Measurements from ENCODE around the gene KLHL2. TPM values are rescaled to one million over a fixed set of nuclear protein-coding genes. Genes with fewer than 3 reads are reported as not detected.

Gene KLHL2
- total and polyA plus RNA-seq, 9 of the 15 experiments (the other 6 are each of a cell fraction or from before 2014, with no cell fraction given) = 2.5 to 11.3 (median 6.1) TPM

DNA sequence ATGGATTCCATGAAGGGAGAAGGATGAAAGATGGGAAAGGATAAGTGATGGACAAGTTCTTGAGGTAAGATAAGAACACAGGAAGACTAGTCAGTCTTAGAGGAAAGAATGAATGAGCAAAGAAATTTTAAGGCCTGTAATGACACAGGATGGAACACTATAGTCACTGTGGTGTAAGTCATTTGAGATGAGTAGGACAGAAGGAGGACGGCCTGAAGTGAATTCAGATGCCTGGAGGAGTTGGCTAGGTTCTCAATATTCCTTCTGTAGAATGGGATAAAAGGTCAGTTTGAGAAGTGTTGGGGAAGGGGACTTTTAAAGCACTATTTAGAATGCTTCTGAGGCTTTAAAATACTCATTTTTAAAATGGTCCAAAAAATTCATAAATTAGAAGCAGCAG lies 124.0 kb downstream of the KLHL2 start:
- H3K4me3 ChIP-seq = peak overlapping the region; percentile 84
- H3K9me1 ChIP-seq (ENCODE audit: control insufficient read depth, insufficient read depth, low read length) = peaks cover 4% of the 10 kb centered on the region
- peak overlapping the region in 1 of 2 experiments; percentile 74; a peak in 2 of 4 replicates for H3K9ac ChIP-seq (ENCODE audit: insufficient read depth in 1 of 2, low read depth in 2 of 2, low read length in 2 of 2)
- WGBS (ENCODE audit: insufficient coverage, low coverage, missing lambda C conversion rate) = 13% methylated on average over 1 of the region's 1 CpG
- H3K27ac ChIP-seq (ENCODE audit: extremely low read depth, low read depth, low read length) = no peak overlapping the region
- peaks cover 9 to 11% of the 10 kb centered on the region in 2 experiments; a peak in 4 of 5 replicates for H3K4me1 ChIP-seq (replicated peaks in 1 of 2; ENCODE audit: control insufficient read depth in 2 of 2, insufficient read depth in 2 of 2, low read length in 2 of 2)
- no peak overlapping the region for H2AFZ ChIP-seq (ENCODE audit: low read depth, low read length)
- ATAC-seq = no peak
- intact Hi-C loops (cut with micrococcal nuclease) = no loop called here
- peak; percentile 53 for TF ChIP-seq CHD1 (IDR thresholded peaks at IDR 0.05; ENCODE audit: low read length)
- TF ChIP-seq RBM17 (IDR thresholded peaks at IDR 0.05; ENCODE audit: borderline replicate concordance, low read depth, low read length) = no peak
- no peak for TF ChIP-seq PRPF4 (IDR thresholded peaks at IDR 0.05; ENCODE audit: insufficient read depth, low read depth, low read length, poor library complexity, severe bottlenecking)
- TF ChIP-seq, protein P1, sequence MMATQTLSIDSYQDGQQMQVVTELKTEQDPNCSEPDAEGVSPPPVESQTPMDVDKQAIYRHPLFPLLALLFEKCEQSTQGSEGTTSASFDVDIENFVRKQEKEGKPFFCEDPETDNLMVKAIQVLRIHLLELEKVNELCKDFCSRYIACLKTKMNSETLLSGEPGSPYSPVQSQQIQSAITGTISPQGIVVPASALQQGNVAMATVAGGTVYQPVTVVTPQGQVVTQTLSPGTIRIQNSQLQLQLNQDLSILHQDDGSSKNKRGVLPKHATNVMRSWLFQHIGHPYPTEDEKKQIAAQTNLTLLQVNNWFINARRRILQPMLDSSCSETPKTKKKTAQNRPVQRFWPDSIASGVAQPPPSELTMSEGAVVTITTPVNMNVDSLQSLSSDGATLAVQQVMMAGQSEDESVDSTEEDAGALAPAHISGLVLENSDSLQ (IDR thresholded peaks at IDR 0.05) = 0 out of 2 replicates have a peak, but pooled peaks have one; percentile 7
- TF ChIP-seq POU5F1 (IDR thresholded peaks at IDR 0.05; ENCODE audit: borderline replicate concordance, low read depth, low read length, partially characterized antibody) = no peak
- no peak for TF ChIP-seq GABPA (tag; conservative IDR thresholded peaks at IDR 0.05; ENCODE audit: low read depth)
- no peak for TF ChIP-seq ZFX (CRISPR knock-in tag; IDR thresholded peaks at IDR 0.05)
- DNase-seq (ENCODE audit: extremely low read depth in 1 of 4, low spot score in 3 of 4) = no peak
- H3K4me2 ChIP-seq (ENCODE audit: insufficient read depth, low read length) = peak overlapping the region; percentile 99
- H3K36me3 ChIP-seq (ENCODE audit: control insufficient read depth, insufficient read depth, low read length) = peaks cover 64% of the 10 kb centered on the region
- peaks cover 57% of the 10 kb centered on the region for H4K20me1 ChIP-seq (replicated peaks; ENCODE audit: control insufficient read depth, insufficient read depth, low read length)
- no peaks in the 10 kb centered on the region for H3K9me3 ChIP-seq (replicated peaks; ENCODE audit: control insufficient read depth, insufficient read depth, low read depth, low read length)
- H3K27me3 ChIP-seq (ENCODE audit: control insufficient read depth in 2 of 2, insufficient read depth in 2 of 2, low read length in 2 of 2) = no peaks in the 10 kb centered on the region
- FAIRE-seq = no peak
- in situ Hi-C loops (cut with MboI) = no loop called here
- ChIA-PET CTCF (ENCODE audit: low intra/inter-chr PET ratio) (no interaction called here), POLR2A (interaction anchor here (0.7 to 1.2 kb wide), 2 partner anchors 28 to 125 kb away, joined by 3 read pairs; no protein-coding TSS in a partner anchor)
- H3K79me2 ChIP-seq (ENCODE audit: control insufficient read depth, insufficient read depth, low read length) = peaks cover 95% of the 10 kb centered on the region
- no TSS peak for BruUV-seq (replicated peaks)
